Stimulated activated naive CD4-positive, alpha-beta T cell (primary cell): Measurements from ENCODE around the gene CNKSR2.
"Not testable (repeated sequence)": the region's sequence is repeated elsewhere in the genome, so short reads cannot be mapped to it uniquely, and the experiment has no call there.

ENCODE experiments used
- DNase-seq, 6 experiments: peaks; one replicate each; lab custom pipeline; 2025; lab: John Stamatoyannopoulos, UW

The CNKSR2 gene

GRCh38 chrX:21438792-21439191 is 64.6 kb downstream of the CNKSR2 start:
- peak in 3 of 6 experiments; percentile 28 to 49 (median 40) for DNase-seq

GRCh38 chrX:21440911-21441310 is 66.7 kb downstream of the CNKSR2 start:
- DNase-seq = no peak

GRCh38 chrX:21457718-21458117 is 83.5 kb downstream of the CNKSR2 start:
- DNase-seq = no peak

GRCh38 chrX:21469071-21469470 is 94.9 kb downstream of the CNKSR2 start:
- DNase-seq = no peak

GRCh38 chrX:21476909-21477308 is 102.7 kb downstream of the CNKSR2 start:
- no peak for DNase-seq

- DNase-seq = peak in 3 of 6 experiments; percentile 15 to 57 (median 48)
Observed at GRCh38 chrX:21479695-21480270, 105.6 kb downstream of the CNKSR2 start.

GRCh38 chrX:21481761-21482160 is 107.5 kb downstream of the CNKSR2 start:
- DNase-seq = no peak

- not testable (repeated sequence) for DNase-seq
Observed at GRCh38 chrX:21484051-21484450, 109.8 kb downstream of the CNKSR2 start.

GRCh38 chrX:21487832-21488231 is 113.6 kb downstream of the CNKSR2 start:
- DNase-seq = no peak

- no peak for DNase-seq
Observed at GRCh38 chrX:21490341-21490740, 116.1 kb downstream of the CNKSR2 start.

GRCh38 chrX:21493226-21493830 is 119.1 kb downstream of the CNKSR2 start:
- DNase-seq = no peak

- no peak for DNase-seq
Observed at GRCh38 chrX:21503593-21503992, 129.4 kb downstream of the CNKSR2 start.

GRCh38 chrX:21509912-21510311 is 135.7 kb downstream of the CNKSR2 start:
- no peak for DNase-seq

GRCh38 chrX:21524008-21524407 is 149.8 kb downstream of the CNKSR2 start:
- no peak for DNase-seq

GRCh38 chrX:21528076-21528475 is 153.9 kb downstream of the CNKSR2 start:
- DNase-seq = no peak

GRCh38 chrX:21529771-21530170 is 155.6 kb downstream of the CNKSR2 start:
- DNase-seq = no peak

GRCh38 chrX:21544642-21545041 is 170.4 kb downstream of the CNKSR2 start:
- not testable (repeated sequence) for DNase-seq

- no peak for DNase-seq
Observed at GRCh38 chrX:21559417-21559816, 185.2 kb downstream of the CNKSR2 start.

- DNase-seq = no peak
Observed at GRCh38 chrX:21565025-21565424, 190.8 kb downstream of the CNKSR2 start.

- DNase-seq = no peak
Observed at GRCh38 chrX:21574793-21575192, 200.6 kb downstream of the CNKSR2 start.

- DNase-seq = no peak
Observed at GRCh38 chrX:21581479-21581878, 207.3 kb downstream of the CNKSR2 start.

- DNase-seq = no peak
Observed at GRCh38 chrX:21586001-21586400, 211.8 kb downstream of the CNKSR2 start.

GRCh38 chrX:21590012-21590776 is 216.0 kb downstream of the CNKSR2 start:
- peak in 3 of 6 experiments; percentile 30 to 55 (median 45) for DNase-seq
